ENCODE results near the gene PTPRN2. TPM values are rescaled to one million over a fixed set of nuclear protein-coding genes. Genes with fewer than 3 reads are reported as not detected.

Gene PTPRN2
- total and polyA plus RNA-seq, 2 of the 13 experiments (the other 11 are each of a cell fraction or from before 2014, with no cell fraction given), result 2.5 to 24.2 TPM

GRCh38 chr7:158206341-158206740, 381.3 kb downstream of the PTPRN2 start (continued):
- TF ChIP-seq ZNF136 (CRISPR knock-in tag; IDR thresholded peaks at IDR 0.05; ENCODE audit: low read depth) (no peak), HNF4G (IDR thresholded peaks at IDR 0.05; ENCODE audit: borderline replicate concordance, low read depth, low read length) (no peak), HNF4G (CRISPR knock-in tag; IDR thresholded peaks at IDR 0.05; ENCODE audit: borderline replicate concordance, low read depth) (no peak), ZNF362 (CRISPR knock-in tag; IDR thresholded peaks at IDR 0.05; ENCODE audit: borderline replicate concordance) (no peak), ARHGAP35 (CRISPR knock-in tag; IDR thresholded peaks at IDR 0.05; ENCODE audit: borderline replicate concordance) (no peak), ZNF274 (CRISPR knock-in tag; IDR thresholded peaks at IDR 0.05) (no peak)
- TF ChIP-seq, protein P1, sequence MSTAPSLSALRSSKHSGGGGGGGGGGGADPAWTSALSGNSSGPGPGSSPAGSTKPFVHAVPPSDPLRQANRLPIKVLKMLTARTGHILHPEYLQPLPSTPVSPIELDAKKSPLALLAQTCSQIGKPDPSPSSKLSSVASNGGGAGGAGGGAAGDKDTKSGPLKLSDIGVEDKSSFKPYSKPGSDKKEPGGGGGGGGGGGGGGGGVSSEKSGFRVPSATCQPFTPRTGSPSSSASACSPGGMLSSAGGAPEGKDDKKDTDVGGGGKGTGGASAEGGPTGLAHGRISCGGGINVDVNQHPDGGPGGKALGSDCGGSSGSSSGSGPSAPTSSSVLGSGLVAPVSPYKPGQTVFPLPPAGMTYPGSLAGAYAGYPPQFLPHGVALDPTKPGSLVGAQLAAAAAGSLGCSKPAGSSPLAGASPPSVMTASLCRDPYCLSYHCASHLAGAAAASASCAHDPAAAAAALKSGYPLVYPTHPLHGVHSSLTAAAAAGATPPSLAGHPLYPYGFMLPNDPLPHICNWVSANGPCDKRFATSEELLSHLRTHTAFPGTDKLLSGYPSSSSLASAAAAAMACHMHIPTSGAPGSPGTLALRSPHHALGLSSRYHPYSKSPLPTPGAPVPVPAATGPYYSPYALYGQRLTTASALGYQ (CRISPR knock-in tag; IDR thresholded peaks at IDR 0.05), result no peak

DNA sequence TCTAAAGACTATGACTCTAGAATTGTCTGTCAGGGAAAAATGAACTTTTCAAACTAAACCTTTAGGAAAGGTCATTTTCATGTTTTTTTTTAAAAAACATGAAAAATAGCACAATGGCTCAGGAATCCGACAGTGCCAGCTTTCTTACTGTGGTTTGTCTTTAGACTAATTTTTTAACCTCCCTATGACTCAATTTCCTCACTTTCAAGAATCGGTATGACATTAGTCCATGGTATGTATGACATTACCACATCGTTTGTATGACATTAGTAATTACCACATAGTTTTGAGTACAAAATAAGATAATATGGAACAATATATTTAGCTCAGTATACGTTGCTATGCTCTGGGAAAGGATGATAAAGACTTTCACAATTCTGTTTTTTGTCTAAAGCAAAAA, 383.2 kb downstream of the PTPRN2 start:
- Histone ChIP-seq H4K20me1 (ENCODE audit: insufficient read depth, low read length) (peaks cover 10% of the 10 kb centered on the region), H3K27me3 (ENCODE audit: control insufficient read depth in 1 of 2, insufficient read depth in 2 of 2, low read length in 2 of 2) (no peaks in the 10 kb centered on the region), H3K4me1 (ENCODE audit: insufficient read depth, low read length) (no peaks in the 10 kb centered on the region), H3K4me2 (ENCODE audit: low read depth, low read length) (no peak overlapping the region), H3K79me2 (ENCODE audit: insufficient read depth, low read length) (no peaks in the 10 kb centered on the region), H3K27ac (ENCODE audit: extremely low read length, insufficient read depth, low read length) (no peak overlapping the region), H3K4me3 (replicated peaks in 1 of 3; ENCODE audit: insufficient read depth in 1 of 3, low read depth in 2 of 3, low read length in 3 of 3) (no peak overlapping the region), H3K9ac (ENCODE audit: insufficient read depth, low read depth, low read length) (no peak overlapping the region), H3K36me3 (replicated peaks in 1 of 2; ENCODE audit: control insufficient read depth in 1 of 2, insufficient read depth in 2 of 2, low read length in 2 of 2) (no peaks in the 10 kb centered on the region; a peak in 2 of 5 replicates), H3K9me3 (ENCODE audit: low read length) (no peaks in the 10 kb centered on the region), H2AFZ (ENCODE audit: low read length) (no peak overlapping the region)
- ChIA-PET POLR2A (no interaction called here), CTCF (ENCODE audit: low intra/inter-chr PET ratio, low total read pairs) (no interaction called here)
- DNase-seq (ENCODE audit: low spot score) (no peak), FAIRE-seq (no peak), ATAC-seq (no peak)
- intact Hi-C loops (cut with micrococcal nuclease; ENCODE audit: unreplicated experiment), result no loop called here
- WGBS (ENCODE audit: low lambda C conversion rate), result 82% methylated on average over 4 of the region's 4 CpGs
- no TSS peak for BruUV-seq (replicated peaks)
- in situ Hi-C loops (cut with HindIII; ENCODE audit: extremely low pct_ligation_motif_present, low pct_unique_long_range_greater_than_20kb), result no loop called here
- no peak for TF ChIP-seq ZNF800 (CRISPR knock-in tag; IDR thresholded peaks at IDR 0.05)
- no peak for TF ChIP-seq TCF7L2 (IDR thresholded peaks at IDR 0.05; ENCODE audit: low read depth, low read length)
- TF ChIP-seq FOXJ3 (CRISPR knock-in tag; IDR thresholded peaks at IDR 0.05; ENCODE audit: borderline replicate concordance), result no peak
- TF ChIP-seq ZBTB7A (CRISPR knock-in tag; IDR thresholded peaks at IDR 0.05), result no peak
- TF ChIP-seq ZMYM2 (CRISPR knock-in tag; IDR thresholded peaks at IDR 0.05), result no peak
- TF ChIP-seq AGO2 (optimal IDR thresholded peaks at IDR 0.05; ENCODE audit: low read depth, low read length), result no peak
- TF ChIP-seq NR1H2 (CRISPR knock-in tag; IDR thresholded peaks at IDR 0.05; ENCODE audit: borderline replicate concordance, low read depth), result no peak
- TF ChIP-seq SETDB1 (CRISPR knock-in tag; IDR thresholded peaks at IDR 0.05; ENCODE audit: borderline replicate concordance), result no peak
- TF ChIP-seq ESRRA (CRISPR knock-in tag; IDR thresholded peaks at IDR 0.05; ENCODE audit: low read depth), result no peak
- TF ChIP-seq ZFP36 (IDR thresholded peaks at IDR 0.05; ENCODE audit: borderline replicate concordance, low read depth, low read length, partially characterized antibody), result no peak
- TF ChIP-seq ZNF280B (CRISPR knock-in tag; IDR thresholded peaks at IDR 0.05; ENCODE audit: borderline replicate concordance), result no peak
